ENCODE data around the gene RXRA. TPM values are rescaled to one million over a fixed set of nuclear protein-coding genes. Genes with fewer than 3 reads are reported as not detected.

Gene RXRA
- total RNA-seq, 1 donor from 2014 or later, result 66.9 TPM

GRCh38 chr9:134418354-134418753 is 92.1 kb downstream of the RXRA start:
- no peak for TF ChIP-seq CTCF (conservative IDR thresholded peaks at IDR 0.05)
- H3K36me3 Mint-ChIP-seq, result no peaks in the 10 kb centered on the region
- no peak for DNase-seq (ENCODE audit: extremely low spot score, unreplicated experiment)
- peaks cover 10% of the 10 kb centered on the region for H3K4me1 Mint-ChIP-seq (ENCODE audit: unreplicated experiment)
- no peak overlapping the region for H3K27ac Mint-ChIP-seq
- H3K27me3 Mint-ChIP-seq, result no peaks in the 10 kb centered on the region
- no peak overlapping the region for H3K4me3 Mint-ChIP-seq
- H3K9me3 Mint-ChIP-seq, result no peaks in the 10 kb centered on the region

- H3K27ac Mint-ChIP-seq, result peak overlapping the region; percentile 53
- no peak for DNase-seq (ENCODE audit: extremely low spot score, unreplicated experiment)
- H3K9me3 Mint-ChIP-seq, result no peaks in the 10 kb centered on the region
- H3K27me3 Mint-ChIP-seq, result no peaks in the 10 kb centered on the region
- H3K4me1 Mint-ChIP-seq (ENCODE audit: unreplicated experiment), result peaks cover 9% of the 10 kb centered on the region
- no peaks in the 10 kb centered on the region for H3K36me3 Mint-ChIP-seq
- no peak overlapping the region for H3K4me3 Mint-ChIP-seq
- TF ChIP-seq CTCF (conservative IDR thresholded peaks at IDR 0.05), result no peak
These were observed 92.9 kb downstream of the RXRA start for GRCh38 chr9:134419000-134419683.

- H3K27me3 Mint-ChIP-seq, result no peaks in the 10 kb centered on the region
- H3K9me3 Mint-ChIP-seq, result no peaks in the 10 kb centered on the region
- H3K4me3 Mint-ChIP-seq, result no peak overlapping the region
- peaks cover 9% of the 10 kb centered on the region for H3K4me1 Mint-ChIP-seq (ENCODE audit: unreplicated experiment)
- H3K36me3 Mint-ChIP-seq, result no peaks in the 10 kb centered on the region
- TF ChIP-seq CTCF (conservative IDR thresholded peaks at IDR 0.05), result peak; percentile 61
- no peak for DNase-seq (ENCODE audit: extremely low spot score, unreplicated experiment)
- H3K27ac Mint-ChIP-seq, result peak overlapping the region; percentile 53
These were observed 93.4 kb downstream of the RXRA start for GRCh38 chr9:134419684-134420076.

GRCh38 chr9:134420281-134420845 is 94.1 kb downstream of the RXRA start:
- Mint-ChIP-seq H3K4me1 (ENCODE audit: unreplicated experiment) (peaks cover 9% of the 10 kb centered on the region), H3K27ac (no peak overlapping the region), H3K9me3 (no peaks in the 10 kb centered on the region), H3K27me3 (no peaks in the 10 kb centered on the region), H3K4me3 (no peak overlapping the region), H3K36me3 (no peaks in the 10 kb centered on the region)
- no peak for TF ChIP-seq CTCF (conservative IDR thresholded peaks at IDR 0.05)
- no peak for DNase-seq (ENCODE audit: extremely low spot score, unreplicated experiment)

- Mint-ChIP-seq H3K27me3 (no peaks in the 10 kb centered on the region), H3K27ac (peak overlapping the region; percentile 70), H3K9me3 (no peaks in the 10 kb centered on the region), H3K4me1 (ENCODE audit: unreplicated experiment) (peaks cover 5% of the 10 kb centered on the region), H3K36me3 (no peaks in the 10 kb centered on the region), H3K4me3 (no peak overlapping the region)
- no peak for DNase-seq (ENCODE audit: extremely low spot score, unreplicated experiment)
- no peak for TF ChIP-seq CTCF (conservative IDR thresholded peaks at IDR 0.05)
These were observed 94.7 kb downstream of the RXRA start for GRCh38 chr9:134420974-134421432.

All from type B pancreatic cell (in vitro differentiated cells).